HG03280 (cell line): ENCODE measurements around the gene IL19.
"Not testable (repeated sequence)": the region's sequence is repeated elsewhere in the genome, so short reads cannot be mapped to it uniquely, and the experiment has no call there.

ENCODE experiments used
- ATAC-seq: cut with Tn5 transposase; IDR thresholded peaks from one replicate; pipeline ENCODE4 v1.9.1; 2021; ENCODE audit warnings: mild to moderate bottlenecking, moderate library complexity; ENCODE audit not compliant: unreplicated experiment

IL19 gene

GRCh38 chr1:206739411-206740076 lies 31.0 kb upstream of the IL19 start:
- ATAC-seq = peak; percentile 78

GRCh38 chr1:206741142-206741701 lies 29.4 kb upstream of the IL19 start:
- no peak for ATAC-seq

- ATAC-seq = no peak
These were observed 27.7 kb upstream of the IL19 start for GRCh38 chr1:206742719-206743383.

GRCh38 chr1:206744683-206745082 lies 25.9 kb upstream of the IL19 start:
- no peak for ATAC-seq

GRCh38 chr1:206745301-206745700 lies 25.3 kb upstream of the IL19 start:
- no peak for ATAC-seq

- no peak for ATAC-seq
These were observed 22.1 kb upstream of the IL19 start for GRCh38 chr1:206748348-206749030.

GRCh38 chr1:206751891-206752290 lies 18.7 kb upstream of the IL19 start:
- no peak for ATAC-seq

GRCh38 chr1:206752481-206752880 lies 18.1 kb upstream of the IL19 start:
- no peak for ATAC-seq

- ATAC-seq = no peak
These were observed 17.4 kb upstream of the IL19 start for GRCh38 chr1:206753141-206753540.

- no peak for ATAC-seq
These were observed 16.6 kb upstream of the IL19 start for GRCh38 chr1:206754011-206754410.

GRCh38 chr1:206757524-206758266 lies 12.9 kb upstream of the IL19 start:
- ATAC-seq = no peak

GRCh38 chr1:206760590-206760989 lies 10.0 kb upstream of the IL19 start:
- no peak for ATAC-seq

- no peak for ATAC-seq
These were observed 9.3 kb upstream of the IL19 start for GRCh38 chr1:206761159-206761768.

GRCh38 chr1:206762741-206763364 lies 7.7 kb upstream of the IL19 start:
- not testable (repeated sequence) for ATAC-seq

- not testable (repeated sequence) for ATAC-seq
These were observed 4.8 kb upstream of the IL19 start for GRCh38 chr1:206765771-206766170.

- ATAC-seq = no peak
These were observed 4.2 kb upstream of the IL19 start for GRCh38 chr1:206766251-206766856.

- peak; percentile 3 for ATAC-seq
These were observed 1.9 kb upstream of the IL19 start for GRCh38 chr1:206768472-206769303.

- peak; percentile 65 for ATAC-seq
These were observed 1.3 kb upstream of the IL19 start for GRCh38 chr1:206769304-206769731.

- no peak for ATAC-seq
These were observed 742 bp downstream of the IL19 start for GRCh38 chr1:206771338-206771692.
